Progenitor cell of endocrine pancreas (in vitro differentiated cells): Measurements from ENCODE around the gene PRSS57. TPM values are rescaled to one million over a fixed set of nuclear protein-coding genes. Genes with fewer than 3 reads are reported as not detected.
A peak's percentile ranks its signal among the peaks of the same experiment; 100 is the strongest.

Experiments used
- DNase-seq: peaks from one replicate; pipeline ENCODE4 v3.0.0; 2021; ENCODE audit warnings: low spot score; ENCODE audit not compliant: unreplicated experiment
- H3K27ac Mint-ChIP-seq: 2 replicates; pipeline ENCODE4 v1.8.0; 2021; ENCODE audit warnings: mild to moderate bottlenecking, moderate library complexity, mixed read lengths
- H3K27me3 Mint-ChIP-seq: 2 replicates; pipeline ENCODE4 v1.8.0; 2021; ENCODE audit warnings: mixed read lengths
- H3K36me3 Mint-ChIP-seq: 2 replicates; pipeline ENCODE4 v1.8.0; 2022; ENCODE audit warnings: mixed read lengths; ENCODE audit not compliant: insufficient read depth
- H3K4me1 Mint-ChIP-seq: 2 replicates; pipeline ENCODE4 v1.8.0; 2021; ENCODE audit warnings: low read depth, mixed read lengths
- H3K4me3 Mint-ChIP-seq: 2 replicates; pipeline ENCODE4 v1.8.0; 2021; ENCODE audit warnings: low read depth, mild to moderate bottlenecking, moderate library complexity, mixed read lengths
- H3K9me3 Mint-ChIP-seq: 2 replicates; pipeline ENCODE4 v1.8.0; 2021; ENCODE audit warnings: low read depth, mixed read lengths
- CTCF ChIP-seq: fragments of 200-600 bp; sonication (generic); IDR thresholded peaks from one replicate; pipeline ENCODE4 v1.5.0; 2021; ENCODE audit warnings: antibody characterized with exemption, mild to moderate bottlenecking; ENCODE audit not compliant: unreplicated experiment
- total RNA-seq: library from RNA; stranded (reverse); gene quantifications from 2 replicates; pipeline ENCODE4 v1.2.1, GENCODE V29; 2021

PRSS57 gene
- total RNA-seq, 1 donor from 2014 or later: not detected

DNA sequence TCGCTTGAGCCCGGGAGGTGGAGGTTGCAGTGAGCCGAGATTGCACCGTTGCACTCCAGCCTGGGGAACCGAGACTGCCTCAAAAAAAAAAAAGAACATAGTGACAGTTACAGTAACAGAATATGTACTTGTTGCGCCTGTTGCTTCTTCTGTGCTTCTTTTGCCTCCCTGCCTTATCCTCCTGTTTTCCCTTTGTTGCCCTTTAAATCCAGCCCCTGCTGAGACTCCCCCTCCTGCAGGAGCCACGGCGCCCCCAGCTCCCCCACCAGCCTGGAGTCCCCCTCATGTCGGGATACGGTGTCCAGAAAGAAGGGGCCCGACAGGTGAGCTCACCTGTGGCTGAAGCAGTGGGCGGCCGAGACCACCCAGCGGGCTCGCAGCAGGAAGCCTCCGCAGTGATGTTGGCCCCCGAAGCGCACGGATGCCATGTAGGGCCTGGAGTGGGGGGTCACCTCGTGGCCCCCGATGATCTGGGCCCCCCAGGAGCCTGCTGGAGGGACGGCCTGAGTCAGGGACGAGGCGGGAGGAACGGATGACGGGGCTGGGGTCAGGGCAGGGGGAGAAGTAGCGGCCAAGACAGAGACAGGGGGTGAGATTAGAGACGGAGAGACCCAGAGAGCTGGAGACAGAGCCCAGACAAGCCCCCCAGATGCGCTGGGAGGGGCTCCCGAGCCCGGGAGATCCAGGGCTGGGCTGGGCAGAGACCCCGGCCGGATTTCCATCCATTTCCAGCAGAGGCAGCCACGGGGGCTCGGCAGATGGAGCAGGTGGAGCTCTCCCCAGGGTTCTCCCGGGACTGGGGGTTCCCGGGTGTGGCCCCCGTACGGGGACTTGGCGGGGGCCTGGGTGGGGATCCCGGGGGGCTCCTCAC is 536 bp downstream of the PRSS57 start:
- Mint-ChIP-seq H3K27me3 (no peaks in the 10 kb centered on the region), H3K36me3 (no peaks in the 10 kb centered on the region)

GRCh38 chr19:690203-690602 is 5.0 kb downstream of the PRSS57 start:
- no peak for DNase-seq
- no peaks in the 10 kb centered on the region for H3K36me3 Mint-ChIP-seq
- H3K9me3 Mint-ChIP-seq: no peaks in the 10 kb centered on the region
- H3K4me1 Mint-ChIP-seq: no peaks in the 10 kb centered on the region
- no peaks in the 10 kb centered on the region for H3K27me3 Mint-ChIP-seq
- TF ChIP-seq CTCF: no peak
- H3K27ac Mint-ChIP-seq: no peak overlapping the region
- no peak overlapping the region for H3K4me3 Mint-ChIP-seq

More for the DNA sequence above, 536 bp downstream of the PRSS57 start:
- TF ChIP-seq CTCF: no peak
- Mint-ChIP-seq H3K4me1 (no peaks in the 10 kb centered on the region), H3K9me3 (no peaks in the 10 kb centered on the region), H3K27ac (no peak overlapping the region), H3K4me3 (no peak overlapping the region)
- no peak for DNase-seq

DNA sequence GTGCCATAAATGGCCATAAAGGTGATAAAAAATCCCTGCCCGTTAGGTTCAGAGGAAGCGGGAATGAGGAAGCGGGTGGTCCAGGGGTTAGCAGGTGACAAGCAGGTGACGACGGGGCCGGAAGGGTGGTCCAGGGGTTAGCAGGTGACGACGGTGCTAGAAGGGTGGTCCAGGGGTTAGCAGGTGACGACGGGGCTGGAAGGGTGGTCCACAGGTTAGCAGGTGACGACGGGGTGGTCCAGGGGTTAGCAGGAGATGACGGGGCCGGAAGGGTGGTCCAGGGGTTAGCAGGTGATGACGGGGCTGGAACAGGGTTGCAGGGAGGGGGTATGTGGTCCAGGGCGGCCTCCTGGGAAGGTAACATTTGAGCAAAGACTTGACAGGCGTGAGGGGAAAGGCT is 6.3 kb downstream of the PRSS57 start:
- no peak for TF ChIP-seq CTCF
- Mint-ChIP-seq H3K27ac (no peak overlapping the region), H3K4me3 (no peak overlapping the region), H3K9me3 (no peaks in the 10 kb centered on the region), H3K4me1 (no peaks in the 10 kb centered on the region), H3K27me3 (no peaks in the 10 kb centered on the region), H3K36me3 (no peaks in the 10 kb centered on the region)
- DNase-seq: no peak

GRCh38 chr19:688214-688613 is 7.0 kb downstream of the PRSS57 start:
- DNase-seq: no peak
- Mint-ChIP-seq H3K4me1 (no peaks in the 10 kb centered on the region), H3K27ac (no peak overlapping the region), H3K36me3 (no peaks in the 10 kb centered on the region), H3K27me3 (no peaks in the 10 kb centered on the region), H3K9me3 (no peaks in the 10 kb centered on the region), H3K4me3 (no peak overlapping the region)
- no peak for TF ChIP-seq CTCF

- TF ChIP-seq CTCF: no peak
- Mint-ChIP-seq H3K27me3 (no peaks in the 10 kb centered on the region), H3K27ac (peak overlapping the region; percentile 69), H3K9me3 (no peaks in the 10 kb centered on the region), H3K4me3 (no peak overlapping the region), H3K4me1 (no peaks in the 10 kb centered on the region), H3K36me3 (no peaks in the 10 kb centered on the region)
- DNase-seq: no peak
Observed at GRCh38 chr19:687569-688166, 7.6 kb downstream of the PRSS57 start.
